ENCODE results near the gene ARID3A. TPM values are rescaled to one million over a fixed set of nuclear protein-coding genes. Genes with fewer than 3 reads are reported as not detected.

ARID3A gene
- total RNA-seq, 2 donors from 2014 or later, result 42.8 to 46.1 TPM

DNA sequence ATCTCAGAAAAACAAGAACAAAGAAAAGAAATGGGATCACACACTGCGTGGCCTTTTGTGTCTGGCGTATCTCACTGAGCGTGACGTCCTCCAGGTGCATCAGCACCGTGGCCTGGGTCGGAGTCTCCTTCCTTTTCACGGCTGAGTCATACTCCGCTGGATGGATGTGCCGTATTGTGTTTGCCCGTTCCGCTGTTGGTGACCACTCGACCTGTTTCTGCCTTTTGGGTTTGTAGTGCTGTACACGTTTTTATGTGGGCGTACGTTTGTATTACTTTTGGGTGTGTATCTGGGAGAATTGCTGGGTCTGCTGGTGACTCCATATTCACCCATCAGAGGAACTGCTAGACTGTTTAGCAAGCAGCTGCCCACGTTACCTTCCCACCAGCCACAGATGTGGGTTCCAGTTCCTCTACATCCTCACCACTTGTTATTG is 11.4 kb downstream of the ARID3A start:
- Mint-ChIP-seq H3K36me3 (peaks cover 6% of the 10 kb centered on the region), H3K9me3 (peaks cover 3% of the 10 kb centered on the region), H3K4me1 (ENCODE audit: low read depth in 2 of 2) (peaks cover 21 to 35% of the 10 kb centered on the region in 2 donors), H3K4me3 (peak overlapping the region; percentile 56), H3K27ac (peak overlapping the region; percentile 51 to 66), H3K27me3 (peaks cover 0 to 2% of the 10 kb centered on the region in 2 donors)
- peak; percentile 72 to 84 for ATAC-seq
- DNase-seq (ENCODE audit: low spot score), result peak; percentile 86

DNA sequence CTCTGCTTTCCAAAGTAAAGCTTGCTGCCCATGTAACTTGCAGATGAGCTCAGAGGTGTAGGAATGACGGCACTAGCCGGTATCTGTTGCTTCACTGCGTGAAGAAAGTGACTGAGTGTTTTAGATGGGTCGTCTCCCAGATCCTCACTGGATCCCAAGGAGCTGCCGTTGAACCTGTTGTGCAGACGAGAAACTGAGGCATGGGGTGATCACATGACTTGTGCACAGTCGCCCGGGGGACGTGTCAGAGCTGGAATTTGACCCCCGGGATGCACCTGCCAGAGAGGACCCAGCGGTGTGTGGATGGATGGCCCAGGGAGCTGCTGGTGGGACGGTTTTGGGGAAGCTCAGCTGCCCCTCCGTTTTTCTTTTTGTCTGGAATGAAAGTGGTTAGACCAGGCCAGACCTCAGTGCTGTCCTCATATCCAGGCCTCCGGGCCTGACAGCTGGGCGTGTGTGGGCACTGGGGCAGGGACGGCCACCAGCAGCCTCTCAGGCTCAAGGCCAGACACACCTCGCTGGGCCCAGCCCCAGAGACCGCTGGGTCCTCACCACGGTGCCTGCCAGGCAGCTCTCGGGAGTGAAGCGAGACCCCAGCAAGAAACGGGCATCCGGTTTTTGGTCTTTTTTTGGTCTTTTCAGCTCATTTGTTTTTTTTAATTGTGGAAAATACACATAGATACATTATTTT is 12.5 kb downstream of the ARID3A start:
- DNase-seq (ENCODE audit: low spot score), result no peak
- ATAC-seq, result no peak
- Mint-ChIP-seq H3K27me3 (peaks cover 0 to 2% of the 10 kb centered on the region in 2 donors), H3K27ac (peak overlapping the region in 1 of 2 donors; percentile 66), H3K9me3 (peaks cover 3% of the 10 kb centered on the region), H3K4me3 (no peak overlapping the region), H3K4me1 (ENCODE audit: low read depth in 2 of 2) (peaks cover 21 to 30% of the 10 kb centered on the region in 2 donors), H3K36me3 (peaks cover 6% of the 10 kb centered on the region)

DNA sequence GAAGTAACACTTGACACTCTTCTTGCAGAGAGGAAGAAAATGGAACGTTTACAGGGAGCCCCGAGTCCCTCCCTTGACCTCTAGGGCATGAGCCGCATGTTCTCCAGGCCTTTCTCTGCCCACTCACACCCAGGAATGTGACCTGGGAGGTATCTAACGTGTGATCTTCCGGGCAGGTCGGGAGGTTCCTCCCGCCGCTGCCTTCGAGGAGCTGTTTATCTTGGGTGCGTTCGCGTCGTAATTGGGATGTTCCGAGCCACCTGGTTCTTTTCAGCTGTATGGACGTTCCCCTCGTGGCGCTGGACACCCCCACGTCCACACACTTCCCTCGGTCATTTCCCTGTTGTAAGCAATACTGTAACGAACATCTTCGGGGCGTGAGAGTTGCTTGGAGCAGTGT is 13.6 kb downstream of the ARID3A start:
- Mint-ChIP-seq H3K4me3 (no peak overlapping the region), H3K27me3 (peaks cover 0 to 2% of the 10 kb centered on the region in 2 donors), H3K27ac (peak overlapping the region in 1 of 2 donors; percentile 59), H3K36me3 (peaks cover 6% of the 10 kb centered on the region), H3K4me1 (ENCODE audit: low read depth in 2 of 2) (peaks cover 21 to 30% of the 10 kb centered on the region in 2 donors), H3K9me3 (peaks cover 3% of the 10 kb centered on the region)
- no peak for ATAC-seq
- no peak for DNase-seq (ENCODE audit: low spot score)

DNA sequence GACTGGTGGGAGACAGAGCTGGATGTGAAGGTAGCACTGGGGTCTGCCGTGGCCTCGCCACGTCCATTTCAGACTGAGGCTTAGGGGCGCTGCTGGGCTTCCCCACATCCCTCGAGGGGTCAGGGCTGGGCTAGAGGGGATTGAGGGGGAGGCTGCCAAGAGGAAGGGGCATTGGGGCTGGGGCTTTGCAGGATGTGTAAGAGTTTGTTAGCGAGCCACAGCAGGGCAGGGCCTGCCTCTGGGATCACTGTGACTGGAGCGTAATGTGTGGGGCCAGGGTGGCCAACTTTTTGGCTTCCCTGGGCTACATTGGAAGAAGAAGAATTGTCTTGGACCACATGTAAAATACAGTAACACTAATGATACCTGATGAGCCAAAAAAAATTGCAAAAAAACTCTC is 14.1 kb downstream of the ARID3A start:
- DNase-seq (ENCODE audit: low spot score) (no peak), ATAC-seq (no peak)
- H3K27ac Mint-ChIP-seq, result peak overlapping the region; percentile 59 to 63
- peaks cover 0 to 2% of the 10 kb centered on the region in 2 donors for H3K27me3 Mint-ChIP-seq
- peaks cover 6% of the 10 kb centered on the region for H3K36me3 Mint-ChIP-seq
- H3K4me3 Mint-ChIP-seq, result peak overlapping the region; percentile 75
- peaks cover 21 to 30% of the 10 kb centered on the region in 2 donors for H3K4me1 Mint-ChIP-seq (ENCODE audit: low read depth in 2 of 2)
- H3K9me3 Mint-ChIP-seq, result peaks cover 3% of the 10 kb centered on the region

DNA sequence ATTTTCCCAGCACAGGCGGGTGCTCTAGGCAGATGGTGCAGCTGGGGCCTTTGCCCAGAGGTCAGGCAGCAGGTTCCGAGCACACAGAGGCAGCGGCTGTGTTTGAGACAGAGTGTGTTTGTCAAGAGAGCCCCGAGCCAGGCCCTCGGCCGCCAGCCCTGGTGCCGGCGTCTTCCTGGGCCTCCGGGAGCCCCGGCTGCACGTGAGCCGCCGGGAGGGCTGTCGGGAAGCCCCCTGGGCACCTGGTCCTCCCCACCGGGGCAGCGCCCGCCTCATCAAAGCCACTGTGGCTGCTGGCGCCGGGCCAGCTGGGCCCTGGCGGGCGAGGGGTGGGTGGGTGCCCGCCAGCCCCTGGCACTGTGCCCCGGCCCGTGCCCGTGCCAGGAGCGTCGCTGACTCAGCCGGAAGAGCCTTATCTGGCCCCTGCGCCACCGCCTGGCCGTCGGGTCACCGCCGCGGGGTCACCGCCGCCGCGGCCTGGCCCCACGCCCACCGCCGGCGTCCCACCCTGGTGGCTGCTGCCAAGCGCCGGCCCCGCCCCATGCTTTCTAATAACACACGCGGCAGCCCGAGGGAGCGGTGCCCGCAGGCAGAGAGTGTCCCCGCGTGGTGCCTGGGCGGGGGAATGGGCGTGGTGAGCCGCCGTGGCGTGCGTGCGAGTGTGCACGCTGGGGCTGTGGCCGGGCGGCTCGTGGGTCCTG is 14.9 kb downstream of the ARID3A start:
- DNase-seq (ENCODE audit: low spot score), result peak; percentile 74
- peaks cover 6% of the 10 kb centered on the region for H3K36me3 Mint-ChIP-seq
- peaks cover 3% of the 10 kb centered on the region for H3K9me3 Mint-ChIP-seq
- H3K4me1 Mint-ChIP-seq (ENCODE audit: low read depth in 2 of 2), result peaks cover 21 to 30% of the 10 kb centered on the region in 2 donors
- H3K4me3 Mint-ChIP-seq, result peak overlapping the region; percentile 76
- peak overlapping the region; percentile 63 to 68 for H3K27ac Mint-ChIP-seq
- peaks cover 0 to 2% of the 10 kb centered on the region in 2 donors for H3K27me3 Mint-ChIP-seq
- ATAC-seq, result peak; percentile 80 to 82

DNA sequence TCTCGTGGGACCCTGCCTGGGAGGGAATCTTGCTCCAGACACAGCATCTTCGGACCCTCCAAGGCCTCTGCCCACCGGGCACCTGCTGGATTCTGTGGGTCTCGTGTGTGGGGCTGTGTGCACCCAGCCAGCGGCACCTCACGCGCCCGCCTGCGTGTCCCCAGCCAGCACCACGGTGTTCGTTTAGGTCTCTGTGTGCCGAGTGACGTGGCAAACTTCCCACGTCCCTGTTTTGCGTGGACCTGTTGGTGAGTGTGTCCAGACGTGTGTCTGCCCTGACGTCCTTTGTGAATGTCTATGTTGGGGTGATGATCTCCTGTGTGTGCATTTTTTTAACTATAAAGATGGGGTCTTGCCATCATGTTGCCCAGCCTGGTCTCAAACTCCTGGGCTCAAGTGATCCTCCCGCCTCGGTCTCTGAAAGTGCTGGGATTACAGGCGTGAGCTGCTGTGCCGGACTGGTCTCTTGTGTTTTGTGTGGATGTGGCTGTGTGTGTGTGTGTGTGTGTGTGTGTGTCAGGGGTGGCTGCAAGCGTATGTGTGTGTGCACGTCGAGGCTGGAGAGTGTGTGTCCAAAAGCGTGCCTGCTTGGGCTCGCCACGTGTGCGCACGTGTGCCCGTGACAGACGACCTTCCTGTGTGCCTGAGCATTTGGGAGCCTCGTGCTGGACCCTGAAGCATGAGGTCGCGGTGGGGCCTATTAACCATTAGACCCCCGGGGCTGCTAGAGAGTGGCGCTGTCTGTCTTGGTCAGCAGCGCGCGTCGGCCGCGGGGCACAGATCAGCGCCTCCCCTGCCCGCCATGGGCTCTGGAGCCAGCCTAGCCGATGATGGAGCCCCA is 15.7 kb downstream of the ARID3A start:
- Mint-ChIP-seq H3K27me3 (peaks cover 0 to 2% of the 10 kb centered on the region in 2 donors), H3K9me3 (peaks cover 3% of the 10 kb centered on the region), H3K36me3 (peaks cover 6% of the 10 kb centered on the region), H3K4me1 (ENCODE audit: low read depth in 2 of 2) (peaks cover 21 to 30% of the 10 kb centered on the region in 2 donors), H3K27ac (peak overlapping the region; percentile 41 to 68), H3K4me3 (peak overlapping the region; percentile 76)
- ATAC-seq, result no peak
- no peak for DNase-seq (ENCODE audit: low spot score)

DNA sequence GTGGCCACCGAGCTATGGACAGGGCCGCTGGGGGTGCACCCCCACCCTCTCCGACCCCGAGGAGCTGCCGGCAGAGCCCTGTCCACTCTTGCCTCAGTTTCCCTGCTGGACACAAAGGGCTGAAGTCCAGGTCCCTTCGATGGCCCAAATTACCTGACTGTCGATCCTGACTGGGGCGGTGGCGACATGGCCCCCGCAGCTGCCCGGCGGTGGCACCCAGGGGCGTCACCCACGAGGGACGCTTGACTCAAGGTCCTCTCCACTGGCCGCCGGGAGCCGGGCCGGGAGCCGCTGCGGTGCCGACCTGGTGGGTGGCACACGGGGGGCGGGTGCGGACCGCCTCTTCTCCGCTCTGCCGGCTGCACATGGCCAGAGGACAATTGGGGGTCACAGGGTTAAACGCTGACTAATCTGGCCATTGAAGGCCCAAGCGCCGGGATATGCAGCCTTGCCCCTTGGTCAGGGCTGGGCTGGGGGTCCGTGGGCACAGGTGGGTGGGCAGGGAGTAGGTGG is 16.4 kb downstream of the ARID3A start:
- no peak for DNase-seq (ENCODE audit: low spot score)
- Mint-ChIP-seq H3K27ac (no peak overlapping the region), H3K4me1 (ENCODE audit: low read depth in 2 of 2) (peaks cover 17 to 26% of the 10 kb centered on the region in 2 donors), H3K4me3 (no peak overlapping the region), H3K27me3 (peaks cover 0 to 2% of the 10 kb centered on the region in 2 donors), H3K9me3 (peaks cover 3% of the 10 kb centered on the region), H3K36me3 (peaks cover 4% of the 10 kb centered on the region)
- ATAC-seq, result no peak

DNA sequence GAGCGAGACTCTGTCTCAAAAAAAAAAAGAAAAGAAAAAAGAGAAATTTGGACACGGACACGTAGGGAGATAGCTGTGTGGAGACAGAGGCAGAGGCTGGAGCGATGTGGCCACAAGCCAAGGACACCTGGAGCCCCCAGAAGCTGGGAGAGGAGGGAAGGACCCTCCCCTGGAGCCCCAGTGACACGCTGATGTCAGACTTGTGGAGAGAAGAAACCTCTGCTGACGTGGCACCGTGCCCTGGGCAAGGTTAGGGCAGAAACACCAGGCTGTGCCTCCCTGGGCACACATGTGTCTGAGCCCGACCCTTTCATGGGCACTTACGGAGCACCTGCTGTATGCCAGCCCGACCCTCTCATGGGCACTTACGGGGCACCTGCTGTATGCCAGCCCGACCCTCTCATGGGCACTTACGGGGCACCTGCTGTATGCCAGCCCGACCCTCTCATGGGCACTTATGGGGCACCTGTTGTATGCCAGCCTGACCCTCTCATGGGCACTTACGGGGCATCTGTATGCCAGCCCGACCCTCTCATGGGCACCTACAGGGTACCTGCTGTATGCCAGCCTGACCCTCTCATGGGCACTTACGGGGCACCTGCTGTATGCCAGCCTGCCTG is 17.8 kb downstream of the ARID3A start:
- H3K4me1 Mint-ChIP-seq (ENCODE audit: low read depth in 2 of 2), result peaks cover 13 to 19% of the 10 kb centered on the region in 2 donors
- ATAC-seq (no peak), DNase-seq (ENCODE audit: low spot score) (no peak)
- no peak overlapping the region for H3K4me3 Mint-ChIP-seq
- no peaks in the 10 kb centered on the region for H3K27me3 Mint-ChIP-seq
- no peak overlapping the region for H3K27ac Mint-ChIP-seq
- no peaks in the 10 kb centered on the region for H3K36me3 Mint-ChIP-seq
- no peaks in the 10 kb centered on the region for H3K9me3 Mint-ChIP-seq

DNA sequence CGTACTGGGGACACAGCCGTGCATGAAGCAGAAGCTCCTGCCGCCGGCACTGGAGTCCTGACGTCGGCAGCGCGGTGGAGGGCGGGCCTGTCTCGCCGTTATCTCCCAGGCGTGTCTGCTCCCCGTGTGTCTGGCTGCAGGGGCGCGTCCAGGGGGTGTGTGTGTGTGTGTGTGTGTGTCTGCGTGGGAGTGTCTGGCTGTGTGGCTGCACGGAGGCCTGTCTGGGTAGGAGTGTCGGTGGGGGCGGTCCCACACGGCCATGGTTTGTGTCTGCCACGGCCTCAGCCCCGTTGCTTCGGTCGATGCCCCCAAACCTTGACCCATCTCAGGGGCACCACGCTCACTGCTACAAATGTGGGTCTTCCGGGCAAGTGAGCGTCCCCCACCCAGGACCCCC is 18.3 kb downstream of the ARID3A start:
- no peak for DNase-seq (ENCODE audit: low spot score)
- no peaks in the 10 kb centered on the region for H3K36me3 Mint-ChIP-seq
- H3K4me1 Mint-ChIP-seq (ENCODE audit: low read depth in 2 of 2), result peaks cover 13 to 19% of the 10 kb centered on the region in 2 donors
- H3K27me3 Mint-ChIP-seq, result no peaks in the 10 kb centered on the region
- no peaks in the 10 kb centered on the region for H3K9me3 Mint-ChIP-seq
- H3K27ac Mint-ChIP-seq, result no peak overlapping the region
- no peak overlapping the region for H3K4me3 Mint-ChIP-seq
- ATAC-seq, result no peak

DNA sequence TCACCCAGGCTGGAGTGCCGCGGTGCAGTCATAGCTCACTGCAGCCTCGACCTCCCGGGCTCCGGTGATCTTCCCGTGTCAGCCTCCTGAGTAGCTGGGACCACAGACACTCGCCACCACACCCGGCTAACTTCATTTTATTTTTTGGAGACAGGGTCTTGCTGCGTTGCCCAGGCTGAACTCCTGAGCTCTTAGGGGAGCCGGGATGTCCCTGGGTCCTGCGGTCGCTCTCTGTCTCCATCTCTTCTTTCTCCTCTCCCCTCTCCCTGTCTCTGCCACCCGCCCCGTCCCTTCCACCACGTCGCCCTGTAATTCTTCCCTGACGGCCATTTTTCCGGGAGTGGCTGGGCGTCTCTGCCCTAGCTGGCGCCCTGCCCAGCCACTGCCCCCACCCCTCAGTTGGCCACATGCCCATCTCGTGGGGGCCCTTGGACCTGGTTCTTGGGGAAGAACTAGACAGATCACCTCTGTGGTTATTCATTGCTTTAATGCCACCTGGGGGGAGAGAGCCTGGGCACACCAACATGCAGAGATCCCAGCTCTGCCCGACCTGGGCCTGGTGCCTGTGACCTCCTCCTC is 18.9 kb downstream of the ARID3A start:
- no peak overlapping the region for H3K27ac Mint-ChIP-seq
- H3K36me3 Mint-ChIP-seq, result no peaks in the 10 kb centered on the region
- ATAC-seq (no peak), DNase-seq (ENCODE audit: low spot score) (no peak)
- H3K4me3 Mint-ChIP-seq, result no peak overlapping the region
- no peaks in the 10 kb centered on the region for H3K27me3 Mint-ChIP-seq
- peaks cover 13 to 14% of the 10 kb centered on the region in 2 donors for H3K4me1 Mint-ChIP-seq (ENCODE audit: low read depth in 2 of 2)
- H3K9me3 Mint-ChIP-seq, result no peaks in the 10 kb centered on the region

DNA sequence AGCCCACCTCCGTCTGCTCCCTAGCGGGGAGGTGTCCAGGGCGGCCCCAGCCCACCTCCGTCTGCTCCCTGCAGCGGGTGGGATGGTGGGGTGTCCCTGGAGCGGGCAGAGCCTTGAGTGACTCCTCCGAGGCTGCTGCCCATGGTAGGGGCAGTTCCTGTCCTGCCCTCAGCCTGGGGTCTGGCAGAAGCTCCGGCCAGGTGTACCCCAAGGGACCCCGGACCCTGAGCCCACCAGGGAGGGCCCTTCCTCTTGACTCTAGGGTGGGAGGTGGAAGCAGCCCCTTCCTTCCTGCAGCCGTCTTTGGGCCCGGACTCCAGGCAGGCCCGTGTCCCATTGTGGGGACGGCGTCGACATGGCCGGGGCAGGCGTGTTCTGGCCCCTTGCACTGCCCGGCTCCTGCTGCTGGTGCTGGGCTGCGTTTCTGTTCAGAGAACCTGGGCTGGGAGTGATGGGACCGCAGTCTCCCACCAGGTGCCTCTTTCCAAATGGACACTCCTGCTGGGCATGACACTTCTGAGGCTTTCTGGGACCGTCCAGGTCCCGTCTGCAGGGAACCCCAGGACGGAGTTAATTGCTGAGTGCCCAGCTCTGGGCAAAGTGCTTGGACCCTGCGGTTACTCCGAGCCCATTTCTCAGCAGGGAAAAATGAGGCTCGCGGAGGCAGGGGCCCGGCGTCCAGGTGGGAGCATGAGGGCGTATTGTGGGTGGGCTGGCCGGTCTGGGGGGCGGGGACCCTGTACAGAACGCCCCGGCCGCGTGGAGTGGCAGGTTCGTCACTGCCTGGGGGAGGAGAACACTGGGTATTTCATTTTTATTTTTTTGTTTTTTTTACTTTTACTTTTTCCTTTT is 19.8 kb downstream of the ARID3A start:
- H3K36me3 Mint-ChIP-seq, result no peaks in the 10 kb centered on the region
- H3K27ac Mint-ChIP-seq, result no peak overlapping the region
- peaks cover 6 to 7% of the 10 kb centered on the region in 2 donors for H3K4me1 Mint-ChIP-seq (ENCODE audit: low read depth in 2 of 2)
- H3K9me3 Mint-ChIP-seq, result no peaks in the 10 kb centered on the region
- H3K27me3 Mint-ChIP-seq, result no peaks in the 10 kb centered on the region
- no peak for DNase-seq (ENCODE audit: low spot score)
- no peak overlapping the region for H3K4me3 Mint-ChIP-seq
- no peak for ATAC-seq

DNA sequence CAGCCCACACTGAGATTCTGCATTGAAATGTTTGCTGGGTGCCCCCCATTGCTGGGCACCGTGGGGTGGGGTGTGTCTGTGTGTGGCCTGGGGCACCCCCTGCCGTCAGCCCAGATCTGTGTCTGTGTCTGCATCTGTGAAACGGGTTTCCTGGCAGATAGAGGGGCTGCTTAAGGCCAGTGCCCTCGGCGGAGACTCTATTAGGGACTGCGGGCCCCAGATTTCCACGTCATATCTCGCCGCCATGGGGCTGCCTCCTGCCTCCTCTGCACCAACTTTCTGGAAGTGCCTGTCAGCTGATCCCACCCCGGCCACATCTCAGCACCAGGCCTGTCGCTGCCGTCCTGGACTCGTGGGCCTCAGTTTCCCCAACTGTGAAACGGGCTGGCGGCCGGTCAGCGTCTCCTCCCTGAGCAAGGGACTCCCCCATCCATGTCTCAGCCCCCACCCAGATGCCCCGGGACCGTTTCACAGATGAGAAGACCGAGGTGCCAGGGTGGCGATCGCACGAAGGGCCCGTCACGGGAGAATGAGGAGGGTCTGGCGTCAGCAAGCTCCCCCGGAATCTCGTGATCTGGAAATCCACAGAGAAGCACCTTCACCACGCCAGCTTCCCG is 21.4 kb downstream of the ARID3A start:
- Mint-ChIP-seq H3K4me1 (ENCODE audit: low read depth in 2 of 2) (no peaks in the 10 kb centered on the region), H3K9me3 (no peaks in the 10 kb centered on the region), H3K36me3 (no peaks in the 10 kb centered on the region), H3K27ac (no peak overlapping the region), H3K4me3 (no peak overlapping the region), H3K27me3 (no peaks in the 10 kb centered on the region)
- DNase-seq (ENCODE audit: low spot score) (no peak), ATAC-seq (no peak)

Measured in natural killer cell treated with Interleukin-12 subunit alpha and Interleukin-12 subunit beta and Interleukin-15 and Interleukin-18, amount 100 ng/mL, for 72 hours (primary cell).